ENCODE results near the gene HAGHL.

HAGHL gene

DNA sequence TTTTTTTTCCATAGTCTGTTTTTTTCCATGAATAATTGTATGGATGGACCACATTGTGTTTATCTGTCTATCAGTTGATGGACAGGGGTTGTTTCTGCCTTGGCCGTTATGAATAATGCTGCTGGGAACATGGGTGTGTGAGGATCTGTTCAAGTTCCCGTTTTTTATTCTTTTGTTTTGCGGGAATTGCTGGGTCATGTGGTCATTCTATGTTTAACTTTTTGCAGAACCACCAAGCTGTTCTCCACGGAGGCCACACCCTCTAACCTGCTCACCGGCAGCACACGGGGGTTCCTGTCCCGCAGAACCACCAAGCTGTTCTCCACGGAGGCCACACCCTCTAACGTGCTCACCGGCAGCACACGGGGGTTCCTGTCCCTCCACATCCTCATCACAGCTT is 27.8 kb downstream of the HAGHL start:
- no peak for DNase-seq (ENCODE audit: low spot score)

DNA sequence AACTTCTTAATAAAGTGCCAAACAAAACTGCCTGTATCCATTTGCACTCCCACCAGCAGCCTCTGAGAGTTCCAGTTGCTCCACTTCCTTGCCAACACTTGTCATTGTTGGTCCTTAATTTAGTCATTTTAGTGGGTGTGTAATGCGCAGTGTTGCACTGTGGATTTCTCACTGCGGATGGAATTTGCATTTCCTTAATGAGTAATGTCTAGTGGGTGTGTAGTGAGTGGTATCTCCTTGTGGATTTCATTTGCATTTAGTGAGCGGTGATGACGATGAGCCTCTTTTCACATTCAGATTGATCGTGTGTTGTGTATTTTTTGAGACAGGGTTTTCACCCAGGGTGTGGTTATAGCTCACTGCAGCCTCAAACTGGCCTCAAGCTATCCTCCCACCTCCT is 29.5 kb downstream of the HAGHL start:
- DNase-seq (ENCODE audit: low spot score) = no peak

DNA sequence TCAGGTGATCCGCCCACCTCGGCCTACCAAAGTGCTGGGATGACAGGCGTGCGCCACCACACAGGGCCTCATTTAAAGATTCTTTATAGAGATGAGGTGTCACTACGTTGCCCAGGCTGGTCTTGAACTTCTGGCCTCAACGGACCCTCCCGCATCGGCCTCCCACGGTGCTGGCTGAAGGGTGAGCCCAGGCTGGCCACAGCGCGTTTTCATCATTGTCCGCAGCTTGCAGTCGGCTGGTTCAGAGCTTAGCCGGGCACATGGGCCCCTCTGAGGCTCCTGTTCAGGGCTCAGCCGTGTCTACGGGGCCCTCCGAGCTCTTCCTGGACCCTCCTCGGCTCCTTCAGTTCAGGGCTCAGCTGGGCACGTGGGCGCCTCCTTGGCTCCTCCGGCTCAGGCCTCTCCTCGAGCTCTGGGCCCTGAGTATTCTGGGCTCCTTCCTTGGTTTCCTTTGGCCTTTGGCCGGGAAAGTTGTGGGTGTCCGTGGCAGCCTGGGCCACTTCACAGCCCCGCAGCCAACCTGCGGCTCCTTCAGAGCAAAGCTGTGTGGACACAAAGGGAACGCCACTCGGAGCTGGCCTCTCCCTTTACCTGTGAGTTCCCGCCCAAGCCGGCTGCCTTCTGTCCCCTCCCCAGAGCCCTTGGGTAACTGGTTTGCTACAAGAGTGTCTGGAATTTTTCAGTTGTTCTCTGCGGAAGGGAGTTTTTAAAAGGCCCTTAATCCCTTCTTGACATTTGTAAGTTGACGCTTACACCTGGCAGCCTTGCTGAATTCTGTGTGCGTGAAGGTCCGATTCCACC is 32.4 kb downstream of the HAGHL start:
- DNase-seq (ENCODE audit: low spot score) = no peak

DNA sequence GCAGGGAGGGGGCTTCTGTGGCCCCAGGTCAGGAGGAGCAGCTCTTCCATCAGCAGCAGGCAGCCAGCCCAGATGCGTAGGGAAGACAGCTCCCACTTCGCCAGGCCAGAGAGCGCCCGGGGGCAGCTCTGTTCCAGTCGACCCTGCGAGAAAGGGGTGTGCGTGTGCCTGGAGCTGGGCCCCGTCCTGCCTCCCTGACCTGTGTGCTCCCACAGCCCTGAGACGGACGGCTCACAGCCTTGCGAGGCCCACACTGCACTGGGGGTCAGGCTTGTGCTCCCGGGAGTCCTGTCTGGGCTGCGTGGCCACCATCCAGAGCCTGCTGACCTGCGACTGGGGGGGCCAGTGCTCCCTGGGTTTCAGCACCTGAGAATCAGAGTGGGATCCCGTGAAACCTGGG is 33.2 kb downstream of the HAGHL start:
- DNase-seq (ENCODE audit: low spot score) = no peak

DNA sequence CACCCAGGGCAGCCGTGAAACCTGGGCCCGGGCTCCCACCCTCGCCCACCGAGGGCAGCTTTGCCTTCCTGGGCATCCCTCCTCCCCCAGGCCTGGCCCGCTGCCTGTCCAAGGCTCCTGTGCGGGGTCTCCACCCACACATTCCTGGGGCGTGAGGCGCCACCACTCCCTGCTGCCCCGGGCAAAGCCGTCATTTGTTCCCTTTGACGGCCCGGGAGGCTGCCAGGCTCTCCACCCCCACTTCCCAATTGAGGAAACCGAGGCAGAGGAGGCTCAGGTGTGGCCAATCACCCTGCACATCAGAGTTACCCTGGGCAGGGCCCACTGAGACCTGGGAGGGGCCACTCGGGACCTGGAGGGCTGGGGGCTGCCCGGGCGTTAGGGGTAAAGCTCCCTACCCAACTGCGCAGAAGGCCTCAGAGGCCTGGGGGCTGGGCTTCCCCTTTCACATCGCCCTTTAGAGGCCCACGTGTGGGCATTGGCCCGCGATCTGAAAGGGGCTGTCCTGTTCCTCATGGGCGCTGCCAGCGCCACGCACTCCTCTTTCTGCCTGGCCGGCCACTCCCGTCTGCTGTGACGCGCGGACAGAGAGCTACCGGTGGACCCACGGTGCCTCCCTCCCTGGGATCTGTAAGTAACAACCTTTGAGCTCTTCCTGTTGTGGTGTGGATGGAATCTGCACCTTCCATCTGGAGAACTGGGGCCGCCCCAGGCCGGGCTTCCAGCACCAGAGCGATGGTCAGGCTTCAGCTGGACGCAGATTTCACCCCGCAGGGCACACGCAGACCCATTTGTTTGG is 33.8 kb downstream of the HAGHL start, which contains the start of gene MSLN:
Gene MSLN, plus strand, starts transcription at position 190 of the 799 bp plus-strand sequence. CDS start 1,947 bp downstream, outside the sequence.
- DNase-seq (ENCODE audit: low spot score) = no peak

DNA sequence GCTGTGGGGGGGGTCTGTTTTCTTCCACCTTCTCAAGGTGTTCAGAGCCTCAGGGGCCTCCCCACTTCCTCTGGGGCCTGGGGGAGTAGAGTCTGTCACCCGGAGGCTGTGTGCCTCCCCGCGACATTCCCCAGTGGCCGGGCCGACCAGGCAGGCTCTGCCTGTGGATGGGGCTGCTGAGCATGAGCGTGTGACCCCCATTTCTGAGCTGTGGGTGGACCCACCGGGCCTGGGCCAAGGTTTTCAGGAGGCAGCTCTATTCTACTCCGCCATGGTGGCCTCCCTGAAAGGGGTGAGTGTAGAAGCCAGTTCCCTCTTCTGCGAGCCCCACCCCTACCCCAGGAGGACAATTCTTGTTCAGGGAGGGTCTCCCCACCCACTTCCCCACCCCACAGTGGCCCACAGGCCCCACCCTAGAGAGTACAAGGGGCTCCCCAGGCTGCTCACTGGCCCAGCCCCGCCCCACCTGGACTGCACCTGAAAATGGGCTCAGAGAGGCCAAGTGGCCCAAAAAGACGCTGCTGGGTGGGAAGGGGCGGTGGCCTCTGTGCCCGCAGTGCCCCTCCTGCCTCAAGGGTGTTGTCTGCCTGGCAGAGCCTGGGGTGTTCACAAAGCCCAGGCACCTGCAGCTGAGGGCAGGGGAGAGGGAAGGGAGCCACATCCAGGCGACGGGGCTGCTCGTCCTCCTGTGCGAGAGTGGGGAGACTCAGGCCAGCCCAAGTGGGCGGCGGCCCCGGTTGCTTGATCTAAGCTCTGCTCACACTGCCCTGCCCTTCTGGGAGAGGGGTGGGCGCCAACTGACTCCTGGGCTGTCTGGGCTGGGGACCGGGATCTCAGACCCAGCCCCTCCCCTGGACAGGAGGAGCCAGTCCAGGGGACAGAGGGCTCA is 35.0 kb downstream of the HAGHL start:
- no peak for DNase-seq (ENCODE audit: low spot score)

DNA sequence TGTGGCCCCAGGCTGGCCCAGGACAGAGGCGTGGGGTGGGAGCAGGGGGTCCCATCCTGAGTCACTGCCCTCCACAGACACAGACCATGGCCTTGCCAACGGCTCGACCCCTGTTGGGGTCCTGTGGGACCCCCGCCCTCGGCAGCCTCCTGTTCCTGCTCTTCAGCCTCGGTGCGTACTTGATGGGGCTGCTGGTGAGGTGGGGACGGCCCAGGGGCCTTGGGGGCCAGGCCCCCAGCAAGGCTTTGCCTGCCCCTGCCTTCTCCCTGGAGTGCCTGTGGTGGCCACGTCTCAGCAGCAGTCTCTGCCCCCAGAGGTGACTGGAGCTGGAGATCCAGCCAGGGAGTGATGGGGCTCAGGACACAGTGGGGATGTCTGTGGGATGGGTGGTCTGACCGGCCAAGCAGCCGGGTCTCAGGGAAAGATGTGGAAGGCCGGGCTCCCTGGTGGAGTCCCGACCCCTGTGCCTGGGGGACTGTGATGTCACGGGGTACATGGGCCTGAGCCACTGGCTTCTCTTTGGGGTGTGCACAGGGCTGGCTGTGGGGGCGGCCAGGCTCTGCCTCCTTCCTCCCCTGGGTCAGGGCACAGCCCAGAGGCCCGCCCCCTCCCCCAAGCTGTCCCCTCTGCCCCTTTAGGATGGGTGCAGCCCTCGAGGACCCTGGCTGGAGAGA is 35.8 kb downstream of the HAGHL start:
- DNase-seq (ENCODE audit: low spot score) = no peak

DNA sequence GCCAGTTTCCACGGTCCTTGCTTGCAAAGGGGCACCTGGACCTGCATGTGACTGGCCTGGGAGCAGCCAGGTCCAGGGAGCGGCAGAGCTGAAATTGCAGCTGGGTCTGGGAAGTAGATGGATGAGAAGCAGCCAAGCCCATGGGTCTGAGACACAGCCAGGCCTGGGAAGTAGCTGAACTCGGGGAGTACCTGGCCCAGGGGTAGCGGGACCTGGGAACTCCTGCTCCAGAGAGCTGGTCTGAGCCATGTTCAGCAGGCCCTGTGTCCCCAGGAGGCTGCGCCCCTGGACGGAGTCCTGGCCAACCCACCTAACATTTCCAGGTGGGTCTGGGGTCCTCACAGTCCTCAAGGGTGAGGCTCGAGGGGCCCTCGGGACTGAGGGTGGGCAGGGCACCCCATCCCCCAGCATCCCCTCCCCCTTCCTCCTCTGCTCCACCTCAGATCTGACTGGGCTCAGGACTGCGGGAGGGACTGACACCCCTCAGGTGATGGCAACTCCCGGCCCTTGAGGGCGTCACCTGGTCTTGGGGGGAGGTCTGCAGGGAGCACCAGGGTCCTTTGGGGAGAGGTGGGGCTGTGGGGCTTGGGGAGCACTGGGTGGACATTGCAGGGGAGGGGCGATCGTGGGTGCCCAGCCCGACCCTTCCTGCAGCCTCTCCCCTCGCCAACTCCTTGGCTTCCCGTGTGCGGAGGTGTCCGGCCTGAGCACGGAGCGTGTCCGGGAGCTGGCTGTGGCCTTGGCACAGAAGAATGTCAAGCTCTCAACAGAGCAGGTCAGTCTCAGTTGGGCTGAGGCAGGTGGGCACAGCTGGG is 36.7 kb downstream of the HAGHL start:
- DNase-seq (ENCODE audit: low spot score) = no peak

DNA sequence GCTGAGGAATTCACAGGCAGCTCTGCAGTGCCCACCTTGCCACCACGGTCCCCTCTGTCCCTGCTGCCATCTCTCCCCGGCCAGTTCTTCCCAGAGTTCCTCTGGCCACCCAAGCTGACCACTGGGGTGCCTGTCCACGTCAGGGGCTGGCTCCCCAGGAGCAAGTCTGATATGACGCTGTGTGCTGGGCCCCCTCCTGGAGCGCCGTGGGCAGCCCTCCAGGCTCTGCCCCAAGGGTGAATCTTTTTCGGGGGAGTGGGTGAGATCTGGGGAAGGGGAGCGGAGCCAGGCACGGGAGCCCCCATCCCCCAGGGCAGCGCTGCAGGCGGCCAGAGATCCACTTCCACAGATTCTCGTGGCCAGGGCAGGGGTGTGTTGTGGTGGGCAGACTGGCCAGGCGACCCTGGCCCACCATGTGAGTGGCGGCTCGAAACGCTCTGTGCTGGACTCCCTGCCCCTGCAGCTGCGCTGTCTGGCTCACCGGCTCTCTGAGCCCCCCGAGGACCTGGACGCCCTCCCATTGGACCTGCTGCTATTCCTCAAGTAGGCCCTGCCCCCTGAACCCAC is 37.4 kb downstream of the HAGHL start:
- no peak for DNase-seq (ENCODE audit: low spot score)

DNA sequence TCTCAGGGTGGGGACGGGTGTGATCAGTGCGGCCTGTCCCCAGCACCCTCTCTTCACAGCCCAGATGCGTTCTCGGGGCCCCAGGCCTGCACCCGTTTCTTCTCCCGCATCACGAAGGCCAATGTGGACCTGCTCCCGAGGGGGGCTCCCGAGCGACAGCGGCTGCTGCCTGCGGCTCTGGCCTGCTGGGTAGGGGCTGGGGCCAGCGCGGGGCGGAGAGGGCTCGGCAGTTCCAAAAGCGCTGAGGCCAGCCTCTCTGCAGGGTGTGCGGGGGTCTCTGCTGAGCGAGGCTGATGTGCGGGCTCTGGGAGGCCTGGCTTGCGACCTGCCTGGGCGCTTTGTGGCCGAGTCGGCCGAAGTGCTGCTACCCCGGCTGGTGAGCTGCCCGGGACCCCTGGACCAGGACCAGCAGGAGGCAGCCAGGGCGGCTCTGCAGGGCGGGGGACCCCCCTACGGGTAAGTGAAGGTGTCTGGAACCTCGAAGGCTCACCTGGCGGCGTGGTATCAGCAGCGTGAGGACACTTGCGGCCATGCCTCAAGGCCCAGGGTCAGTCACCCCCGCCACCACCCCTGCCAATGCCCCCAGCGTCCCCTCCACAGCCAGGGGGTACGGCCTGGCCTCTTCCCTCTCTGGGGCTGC is 38.1 kb downstream of the HAGHL start:
- DNase-seq (ENCODE audit: low spot score) = no peak

DNA sequence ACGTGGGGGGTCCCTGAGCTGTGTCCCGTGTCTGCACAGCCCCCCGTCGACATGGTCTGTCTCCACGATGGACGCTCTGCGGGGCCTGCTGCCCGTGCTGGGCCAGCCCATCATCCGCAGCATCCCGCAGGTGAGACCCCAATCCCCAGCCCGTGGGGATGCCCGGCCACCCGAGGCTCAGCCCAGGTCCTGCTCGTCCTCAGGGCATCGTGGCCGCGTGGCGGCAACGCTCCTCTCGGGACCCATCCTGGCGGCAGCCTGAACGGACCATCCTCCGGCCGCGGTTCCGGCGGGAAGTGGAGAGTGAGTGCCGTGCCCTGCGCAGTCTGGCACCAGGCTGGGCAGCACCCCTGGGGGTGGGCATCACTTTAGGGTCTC is 38.6 kb downstream of the HAGHL start:
- no peak for DNase-seq (ENCODE audit: low spot score)

DNA sequence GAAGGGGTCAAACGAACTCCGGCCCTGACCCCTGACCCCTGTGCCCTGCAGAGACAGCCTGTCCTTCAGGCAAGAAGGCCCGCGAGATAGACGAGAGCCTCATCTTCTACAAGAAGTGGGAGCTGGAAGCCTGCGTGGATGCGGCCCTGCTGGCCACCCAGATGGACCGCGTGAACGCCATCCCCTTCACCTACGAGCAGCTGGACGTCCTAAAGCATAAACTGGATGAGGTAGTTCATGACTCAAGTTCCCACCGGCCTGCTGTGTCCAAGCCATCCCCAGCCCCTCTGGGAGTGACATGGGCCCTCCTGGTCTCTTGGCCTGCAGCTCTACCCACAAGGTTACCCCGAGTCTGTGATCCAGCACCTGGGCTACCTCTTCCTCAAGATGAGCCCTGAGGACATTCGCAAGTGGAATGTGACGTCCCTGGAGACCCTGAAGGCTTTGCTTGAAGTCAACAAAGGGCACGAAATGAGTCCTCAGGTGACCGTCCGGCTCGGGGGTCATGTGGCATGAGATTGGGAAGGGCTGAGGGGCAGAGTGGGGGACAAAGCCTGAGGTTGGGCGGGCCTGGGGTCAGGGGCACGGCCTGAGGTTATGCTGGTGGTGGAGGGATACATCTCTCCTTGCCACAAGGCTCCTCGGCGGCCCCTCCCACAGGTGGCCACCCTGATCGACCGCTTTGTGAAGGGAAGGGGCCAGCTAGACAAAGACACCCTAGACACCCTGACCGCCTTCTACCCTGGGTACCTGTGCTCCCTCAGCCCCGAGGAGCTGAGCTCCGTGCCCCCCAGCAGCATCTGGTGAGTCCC is 39.3 kb downstream of the HAGHL start:
- no peak for DNase-seq (ENCODE audit: low spot score)

DNA sequence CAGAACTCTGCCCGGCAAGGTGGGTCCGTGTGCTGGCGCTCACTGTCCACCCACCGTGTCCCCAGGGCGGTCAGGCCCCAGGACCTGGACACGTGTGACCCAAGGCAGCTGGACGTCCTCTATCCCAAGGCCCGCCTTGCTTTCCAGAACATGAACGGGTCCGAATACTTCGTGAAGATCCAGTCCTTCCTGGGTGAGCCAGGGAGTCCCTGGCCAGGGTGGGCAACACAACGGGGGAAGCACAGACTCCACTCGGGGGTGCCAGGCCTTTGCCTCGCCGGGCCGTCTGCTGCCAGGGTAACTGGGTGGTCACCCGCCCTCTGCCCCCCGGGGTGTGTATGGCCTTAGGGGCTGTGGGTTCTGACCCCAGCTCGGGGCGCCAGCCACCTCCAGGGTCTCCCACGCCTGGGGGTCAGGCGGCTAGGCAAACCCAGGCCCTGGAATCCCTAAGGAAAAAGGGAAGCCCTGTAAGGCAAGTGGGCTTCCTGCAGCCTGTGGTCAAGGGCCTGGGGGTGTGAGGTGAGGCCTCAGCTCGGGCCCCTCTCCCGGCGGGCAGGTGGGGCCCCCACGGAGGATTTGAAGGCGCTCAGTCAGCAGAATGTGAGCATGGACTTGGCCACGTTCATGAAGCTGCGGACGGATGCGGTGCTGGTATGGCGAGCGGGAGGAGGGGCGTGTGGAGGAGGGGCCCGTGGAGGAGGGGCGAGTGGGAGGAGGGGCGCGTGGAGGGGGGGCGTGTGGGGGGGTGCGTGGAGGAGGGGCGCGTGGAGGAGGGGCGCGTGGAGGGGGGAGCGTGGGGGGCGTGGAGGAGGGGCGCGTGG is 40.1 kb downstream of the HAGHL start:
- no peak for DNase-seq (ENCODE audit: low spot score)

DNA sequence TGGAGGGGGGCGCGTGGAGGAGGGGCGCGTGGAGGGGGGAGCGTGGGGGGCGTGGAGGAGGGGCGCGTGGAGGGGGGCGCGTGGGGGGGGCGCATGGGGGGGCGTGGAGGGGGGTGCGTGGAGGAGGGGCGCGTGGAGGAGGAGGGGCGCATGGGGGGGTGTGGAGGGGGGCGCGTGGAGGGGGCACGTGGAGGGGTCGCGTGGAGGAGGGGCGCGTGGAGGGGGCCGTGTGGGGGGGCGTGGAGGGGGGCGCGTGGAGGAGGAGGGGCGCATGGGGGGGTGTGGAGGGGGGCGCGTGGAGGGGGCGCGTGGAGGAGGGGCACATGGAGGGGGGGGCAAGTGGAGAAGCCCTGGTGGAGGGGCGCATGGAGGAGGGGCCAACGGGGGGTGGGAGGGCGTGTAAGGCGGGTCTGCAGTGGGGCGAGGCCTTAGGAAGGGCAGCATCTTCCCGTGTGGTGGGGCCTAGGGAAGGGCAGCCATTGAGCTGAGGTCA is 40.9 kb downstream of the HAGHL start:
- DNase-seq (ENCODE audit: low spot score) = no peak

DNA sequence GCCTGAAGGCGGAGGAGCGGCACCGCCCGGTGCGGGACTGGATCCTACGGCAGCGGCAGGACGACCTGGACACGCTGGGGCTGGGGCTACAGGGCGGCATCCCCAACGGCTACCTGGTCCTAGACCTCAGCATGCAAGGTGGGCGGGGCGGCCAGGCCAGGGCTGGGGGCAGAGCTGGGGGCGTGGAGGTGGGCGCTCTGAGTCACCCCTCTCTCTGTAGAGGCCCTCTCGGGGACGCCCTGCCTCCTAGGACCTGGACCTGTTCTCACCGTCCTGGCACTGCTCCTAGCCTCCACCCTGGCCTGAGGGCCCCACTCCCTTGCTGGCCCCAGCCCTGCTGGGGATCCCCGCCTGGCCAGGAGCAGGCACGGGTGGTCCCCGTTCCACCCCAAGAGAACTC is 41.5 kb downstream of the HAGHL start:
- DNase-seq (ENCODE audit: low spot score) = no peak

DNA sequence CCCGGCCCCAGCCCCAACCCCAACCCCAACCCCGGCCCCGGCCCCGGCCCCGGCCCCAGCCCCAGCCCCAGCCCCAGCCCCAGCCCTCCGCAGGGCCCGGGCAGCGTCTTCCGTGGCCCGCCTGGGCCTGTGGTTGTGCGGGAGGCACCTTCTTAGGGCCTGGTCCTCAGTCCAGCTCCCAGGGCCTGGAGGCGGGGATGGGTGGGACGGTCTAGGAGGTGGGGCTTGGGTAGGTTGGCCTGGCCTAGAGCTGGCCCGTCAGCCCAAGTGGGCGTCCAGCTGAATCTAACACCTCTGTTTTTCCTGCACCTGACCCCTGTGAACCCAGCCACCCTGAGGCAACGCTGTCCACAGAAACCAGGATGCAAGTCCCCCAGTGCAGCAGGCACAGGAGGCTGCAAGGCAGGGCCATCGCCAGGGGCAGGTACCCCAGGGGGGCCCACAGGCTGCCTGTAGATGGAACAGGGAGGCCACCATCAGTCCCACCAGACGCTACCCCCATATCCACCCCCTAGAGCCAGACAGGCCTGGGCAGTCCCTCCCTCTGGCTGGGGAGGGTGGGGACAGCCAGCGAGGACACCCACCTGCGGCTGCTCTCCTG is 42.4 kb downstream of the HAGHL start:
- no peak for DNase-seq (ENCODE audit: low spot score)

DNA sequence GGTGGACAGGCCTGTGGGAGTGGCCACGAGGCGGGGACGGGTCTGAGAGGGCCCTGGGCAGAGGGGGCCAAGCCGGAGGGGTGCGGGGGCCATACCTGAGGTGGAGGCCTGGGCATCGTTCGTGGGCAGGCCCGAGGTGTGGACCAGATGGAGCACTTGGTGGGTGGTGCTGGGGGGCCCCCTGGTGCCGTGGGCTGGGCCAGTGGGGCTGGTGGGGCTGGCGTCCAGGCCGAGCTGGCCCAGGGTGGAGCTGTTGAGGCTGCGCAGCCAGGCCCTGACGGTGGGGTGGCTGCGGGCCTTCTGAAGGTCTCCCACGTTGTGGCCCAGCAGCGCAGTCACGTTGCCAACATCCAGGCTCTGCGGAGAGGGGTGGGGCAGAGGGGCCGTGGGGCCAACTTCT is 43.0 kb downstream of the HAGHL start:
- DNase-seq (ENCODE audit: low spot score) = no peak

DNA sequence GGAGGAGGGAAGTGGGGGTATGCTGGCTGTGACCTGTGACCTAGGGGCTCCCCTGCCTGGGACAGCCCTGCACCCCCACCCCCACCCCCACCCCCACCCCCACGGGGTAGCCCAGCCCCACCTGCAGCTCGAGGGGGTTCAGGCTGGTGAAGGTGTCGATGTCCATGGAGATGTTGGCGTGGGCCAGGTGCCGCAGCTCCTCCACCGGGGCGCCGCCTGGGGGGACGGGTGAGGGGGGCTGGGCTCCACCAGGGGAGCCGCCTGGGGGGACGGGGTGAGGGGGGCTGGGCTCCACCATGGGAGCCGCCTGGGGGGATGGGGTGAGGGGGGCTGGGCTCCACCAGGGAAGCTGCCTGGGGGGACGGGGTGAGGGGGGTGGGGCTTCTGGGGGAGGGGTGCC is 43.5 kb downstream of the HAGHL start:
- DNase-seq (ENCODE audit: low spot score) = no peak
